ENCODE results near the gene NSD2. TPM values are rescaled to one million over a fixed set of nuclear protein-coding genes. Genes with fewer than 3 reads are reported as not detected.

NSD2 gene
- polyA plus RNA-seq, 1 donor from 2014 or later, result 51.6 TPM

DNA sequence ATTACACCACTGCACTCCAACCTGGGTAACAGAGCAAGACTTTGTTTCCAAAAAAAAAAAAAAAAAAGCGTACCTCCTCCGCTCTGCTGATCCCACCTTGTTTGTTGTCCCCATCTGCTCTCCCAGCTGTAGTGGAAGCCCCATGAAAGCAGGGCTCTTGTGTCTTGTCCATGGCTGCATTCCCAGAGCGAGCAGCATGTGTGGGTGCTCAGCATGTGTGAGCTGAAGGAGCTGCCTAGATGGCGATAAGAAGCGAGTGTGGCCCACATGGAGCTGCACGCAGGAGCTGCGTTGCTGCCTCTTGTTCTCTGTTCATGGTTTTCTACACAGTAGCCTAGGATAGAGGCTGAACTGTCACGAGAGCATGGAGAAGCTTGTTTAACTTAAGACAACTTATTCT is 12.4 kb downstream of the NSD2 start:
- H3K4me2 ChIP-seq (ENCODE audit: low read length), result no peak overlapping the region
- no peak overlapping the region for H3K27ac ChIP-seq (ENCODE audit: low read length)
- no peaks in the 10 kb centered on the region for H3K27me3 ChIP-seq (ENCODE audit: insufficient read depth, low read depth, low read length)
- H3K9me3 ChIP-seq (ENCODE audit: low read length), result no peaks in the 10 kb centered on the region
- H3K9ac ChIP-seq (ENCODE audit: low read length), result no peak overlapping the region
- H3K9me2 ChIP-seq (ENCODE audit: insufficient read depth, low read length), result no peaks in the 10 kb centered on the region
- H3K4me3 ChIP-seq (ENCODE audit: low read length), result no peak overlapping the region
- peaks cover 4% of the 10 kb centered on the region for H4K20me1 ChIP-seq (ENCODE audit: insufficient read depth)
- H3K36me3 ChIP-seq (ENCODE audit: insufficient read depth, low read length), result no peaks in the 10 kb centered on the region
- H3F3A ChIP-seq (ENCODE audit: insufficient read depth, low read length, poor library complexity, severe bottlenecking), result no peaks in the 10 kb centered on the region
- no peak overlapping the region for H2AFZ ChIP-seq (ENCODE audit: low read depth, low read length)
- peaks cover 80% of the 10 kb centered on the region for H3K79me2 ChIP-seq (replicated peaks; ENCODE audit: insufficient read depth, low read length)
- no peak for TF ChIP-seq EP300 (conservative IDR thresholded peaks at IDR 0.05; ENCODE audit: poor library complexity, severe bottlenecking)
- TF ChIP-seq SMC3 (conservative IDR thresholded peaks at IDR 0.05; ENCODE audit: poor library complexity), result no peak
- TF ChIP-seq EZH2 (IDR thresholded peaks at IDR 0.05; ENCODE audit: borderline replicate concordance, insufficient read depth, low read length, poor library complexity, severe bottlenecking), result no peak
- no peak for TF ChIP-seq TAF1 (IDR thresholded peaks at IDR 0.05; ENCODE audit: low read depth)
- TF ChIP-seq, protein P1, sequence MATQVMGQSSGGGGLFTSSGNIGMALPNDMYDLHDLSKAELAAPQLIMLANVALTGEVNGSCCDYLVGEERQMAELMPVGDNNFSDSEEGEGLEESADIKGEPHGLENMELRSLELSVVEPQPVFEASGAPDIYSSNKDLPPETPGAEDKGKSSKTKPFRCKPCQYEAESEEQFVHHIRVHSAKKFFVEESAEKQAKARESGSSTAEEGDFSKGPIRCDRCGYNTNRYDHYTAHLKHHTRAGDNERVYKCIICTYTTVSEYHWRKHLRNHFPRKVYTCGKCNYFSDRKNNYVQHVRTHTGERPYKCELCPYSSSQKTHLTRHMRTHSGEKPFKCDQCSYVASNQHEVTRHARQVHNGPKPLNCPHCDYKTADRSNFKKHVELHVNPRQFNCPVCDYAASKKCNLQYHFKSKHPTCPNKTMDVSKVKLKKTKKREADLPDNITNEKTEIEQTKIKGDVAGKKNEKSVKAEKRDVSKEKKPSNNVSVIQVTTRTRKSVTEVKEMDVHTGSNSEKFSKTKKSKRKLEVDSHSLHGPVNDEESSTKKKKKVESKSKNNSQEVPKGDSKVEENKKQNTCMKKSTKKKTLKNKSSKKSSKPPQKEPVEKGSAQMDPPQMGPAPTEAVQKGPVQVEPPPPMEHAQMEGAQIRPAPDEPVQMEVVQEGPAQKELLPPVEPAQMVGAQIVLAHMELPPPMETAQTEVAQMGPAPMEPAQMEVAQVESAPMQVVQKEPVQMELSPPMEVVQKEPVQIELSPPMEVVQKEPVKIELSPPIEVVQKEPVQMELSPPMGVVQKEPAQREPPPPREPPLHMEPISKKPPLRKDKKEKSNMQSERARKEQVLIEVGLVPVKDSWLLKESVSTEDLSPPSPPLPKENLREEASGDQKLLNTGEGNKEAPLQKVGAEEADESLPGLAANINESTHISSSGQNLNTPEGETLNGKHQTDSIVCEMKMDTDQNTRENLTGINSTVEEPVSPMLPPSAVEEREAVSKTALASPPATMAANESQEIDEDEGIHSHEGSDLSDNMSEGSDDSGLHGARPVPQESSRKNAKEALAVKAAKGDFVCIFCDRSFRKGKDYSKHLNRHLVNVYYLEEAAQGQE (IDR thresholded peaks at IDR 0.05; ENCODE audit: borderline replicate concordance), result no peak
- TF ChIP-seq, protein P2, sequence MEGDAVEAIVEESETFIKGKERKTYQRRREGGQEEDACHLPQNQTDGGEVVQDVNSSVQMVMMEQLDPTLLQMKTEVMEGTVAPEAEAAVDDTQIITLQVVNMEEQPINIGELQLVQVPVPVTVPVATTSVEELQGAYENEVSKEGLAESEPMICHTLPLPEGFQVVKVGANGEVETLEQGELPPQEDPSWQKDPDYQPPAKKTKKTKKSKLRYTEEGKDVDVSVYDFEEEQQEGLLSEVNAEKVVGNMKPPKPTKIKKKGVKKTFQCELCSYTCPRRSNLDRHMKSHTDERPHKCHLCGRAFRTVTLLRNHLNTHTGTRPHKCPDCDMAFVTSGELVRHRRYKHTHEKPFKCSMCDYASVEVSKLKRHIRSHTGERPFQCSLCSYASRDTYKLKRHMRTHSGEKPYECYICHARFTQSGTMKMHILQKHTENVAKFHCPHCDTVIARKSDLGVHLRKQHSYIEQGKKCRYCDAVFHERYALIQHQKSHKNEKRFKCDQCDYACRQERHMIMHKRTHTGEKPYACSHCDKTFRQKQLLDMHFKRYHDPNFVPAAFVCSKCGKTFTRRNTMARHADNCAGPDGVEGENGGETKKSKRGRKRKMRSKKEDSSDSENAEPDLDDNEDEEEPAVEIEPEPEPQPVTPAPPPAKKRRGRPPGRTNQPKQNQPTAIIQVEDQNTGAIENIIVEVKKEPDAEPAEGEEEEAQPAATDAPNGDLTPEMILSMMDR (IDR thresholded peaks at IDR 0.05; ENCODE audit: poor library complexity, severe bottlenecking), result no peak
- TF ChIP-seq RAD21 (conservative IDR thresholded peaks at IDR 0.05), result no peak
- no peak for TF ChIP-seq POLR2AphosphoS5 (IDR thresholded peaks at IDR 0.05)
- no peak for TF ChIP-seq MXI1 (conservative IDR thresholded peaks at IDR 0.05; ENCODE audit: poor library complexity, severe bottlenecking)

DNA sequence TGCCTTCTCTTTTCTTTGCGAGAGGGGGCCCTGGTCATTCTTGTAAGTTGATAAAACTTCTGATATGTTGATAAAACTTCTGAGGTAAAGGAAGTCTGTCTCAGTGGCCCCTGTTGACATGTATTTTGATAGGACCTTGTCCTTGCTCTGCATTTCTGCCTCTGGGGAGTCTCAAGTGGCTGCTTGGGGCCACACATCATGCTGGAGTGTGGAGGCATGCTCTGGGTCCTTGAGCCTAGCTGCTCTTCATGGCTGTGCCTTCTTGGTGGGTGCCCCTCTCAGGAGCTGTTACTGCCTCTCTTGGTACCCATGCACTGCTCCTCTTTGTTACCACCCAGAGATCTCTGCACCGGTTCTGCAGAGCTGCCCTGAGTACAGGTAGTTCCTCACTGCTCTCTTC is 14.2 kb downstream of the NSD2 start:
- Histone ChIP-seq H3K27ac (ENCODE audit: low read length) (no peak overlapping the region), H4K20me1 (ENCODE audit: insufficient read depth) (no peaks in the 10 kb centered on the region), H3F3A (ENCODE audit: insufficient read depth, low read length, poor library complexity, severe bottlenecking) (no peaks in the 10 kb centered on the region), H3K27me3 (ENCODE audit: insufficient read depth, low read depth, low read length) (no peaks in the 10 kb centered on the region), H3K9me3 (ENCODE audit: low read length) (no peaks in the 10 kb centered on the region), H3K36me3 (ENCODE audit: insufficient read depth, low read length) (no peaks in the 10 kb centered on the region), H3K79me2 (replicated peaks; ENCODE audit: insufficient read depth, low read length) (peaks cover 78% of the 10 kb centered on the region), H3K4me3 (ENCODE audit: low read length) (no peak overlapping the region), H3K9me2 (ENCODE audit: insufficient read depth, low read length) (no peaks in the 10 kb centered on the region), H3K4me2 (ENCODE audit: low read length) (no peak overlapping the region), H3K9ac (ENCODE audit: low read length) (no peak overlapping the region), H2AFZ (ENCODE audit: low read depth, low read length) (no peak overlapping the region)
- TF ChIP-seq, protein P1 (IDR thresholded peaks at IDR 0.05; ENCODE audit: borderline replicate concordance), result no peak
- TF ChIP-seq, protein P2 (IDR thresholded peaks at IDR 0.05; ENCODE audit: poor library complexity, severe bottlenecking), result no peak
- TF ChIP-seq TAF1 (IDR thresholded peaks at IDR 0.05; ENCODE audit: low read depth) (no peak), MXI1 (conservative IDR thresholded peaks at IDR 0.05; ENCODE audit: poor library complexity, severe bottlenecking) (no peak), EP300 (conservative IDR thresholded peaks at IDR 0.05; ENCODE audit: poor library complexity, severe bottlenecking) (no peak), SMC3 (conservative IDR thresholded peaks at IDR 0.05; ENCODE audit: poor library complexity) (no peak), RAD21 (conservative IDR thresholded peaks at IDR 0.05) (no peak), EZH2 (IDR thresholded peaks at IDR 0.05; ENCODE audit: borderline replicate concordance, insufficient read depth, low read length, poor library complexity, severe bottlenecking) (no peak), POLR2AphosphoS5 (IDR thresholded peaks at IDR 0.05) (no peak)
